NCI-H2081 (cell line): Measurements from ENCODE around the gene DCTD.

ENCODE experiments used
- DNase-seq, 2 experiments: peaks; one replicate each; lab custom pipeline; 2025; lab: John Stamatoyannopoulos, UW

DCTD gene

DNA sequence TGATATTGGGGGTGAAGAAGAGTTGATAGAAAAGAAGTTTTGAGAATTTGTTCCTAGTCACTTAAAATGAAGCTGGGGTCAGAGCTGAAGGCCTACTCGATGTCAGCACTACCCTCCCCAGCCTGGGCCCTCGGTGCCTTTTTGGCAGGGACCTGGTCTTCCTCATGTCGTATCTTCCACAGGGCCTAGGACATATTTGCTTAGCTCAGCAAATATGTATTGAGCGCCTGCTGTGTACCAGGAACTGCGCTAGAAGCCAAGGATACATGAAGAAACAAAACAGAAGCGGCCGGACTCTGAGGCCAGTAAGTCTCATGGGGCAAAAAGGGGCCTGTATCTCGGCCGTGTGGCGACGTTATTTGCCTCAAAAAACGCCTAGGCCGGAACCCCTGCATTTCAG lies 44.3 kb downstream of the DCTD start:
- DNase-seq, result no peak

DNA sequence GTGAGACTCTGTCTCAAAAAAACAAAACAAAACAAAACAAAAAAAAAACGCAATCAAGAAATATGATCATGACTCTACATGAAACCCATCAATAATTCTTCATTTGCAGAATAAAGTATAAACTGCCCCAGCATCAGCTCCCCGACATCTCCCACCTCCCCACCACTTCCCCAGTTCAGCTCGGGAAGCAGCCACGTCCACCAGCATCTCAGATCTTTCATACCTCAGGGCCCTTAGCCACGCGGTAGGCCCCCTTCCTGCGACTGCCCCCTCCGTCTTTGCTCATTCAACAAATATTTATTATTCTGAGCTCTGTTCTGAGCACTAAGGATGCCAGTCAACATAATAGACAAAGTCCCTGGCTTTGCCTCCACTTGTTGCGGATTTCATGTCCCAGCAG lies 45.6 kb downstream of the DCTD start:
- DNase-seq, result no peak

DNA sequence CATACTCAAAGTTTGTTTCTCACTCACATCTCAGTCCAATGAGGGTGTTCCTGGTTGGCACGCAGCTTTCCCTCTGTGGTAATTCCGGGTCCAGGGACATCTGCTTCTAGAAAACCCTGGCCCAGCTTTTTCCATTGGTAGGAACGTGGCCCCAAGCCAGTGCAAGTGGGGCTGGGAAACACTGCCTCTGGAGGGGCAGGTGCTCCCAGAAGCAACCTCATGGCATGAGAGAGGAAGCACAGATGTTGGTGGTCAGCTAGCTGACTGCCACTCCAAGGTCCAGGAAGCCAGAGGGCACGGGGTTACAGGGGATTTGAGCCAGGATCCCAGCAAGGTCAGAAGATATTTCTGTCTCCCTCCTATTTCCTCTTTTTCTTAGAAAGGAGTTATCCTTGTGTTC lies 47.5 kb downstream of the DCTD start:
- no peak for DNase-seq

DNA sequence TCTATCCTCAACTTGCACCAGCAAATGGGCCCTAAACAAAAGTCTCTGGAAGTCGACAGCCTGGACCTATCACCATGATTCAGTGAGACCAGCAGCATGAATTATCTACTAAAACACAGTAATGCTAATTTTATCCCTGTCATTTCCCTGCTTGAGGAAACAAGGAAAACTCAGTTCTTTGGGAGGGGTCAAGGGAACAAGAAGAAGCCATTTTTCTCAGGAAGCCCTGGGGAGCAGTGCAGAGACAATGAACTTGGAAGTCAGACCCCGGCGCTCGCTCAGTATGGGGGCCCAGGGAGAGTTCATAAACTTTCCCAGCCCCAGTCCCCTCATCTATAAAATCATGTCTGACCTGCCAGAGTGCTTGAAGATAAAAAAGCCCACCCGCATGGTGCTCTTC lies 50.4 kb downstream of the DCTD start:
- DNase-seq, result no peak

DNA sequence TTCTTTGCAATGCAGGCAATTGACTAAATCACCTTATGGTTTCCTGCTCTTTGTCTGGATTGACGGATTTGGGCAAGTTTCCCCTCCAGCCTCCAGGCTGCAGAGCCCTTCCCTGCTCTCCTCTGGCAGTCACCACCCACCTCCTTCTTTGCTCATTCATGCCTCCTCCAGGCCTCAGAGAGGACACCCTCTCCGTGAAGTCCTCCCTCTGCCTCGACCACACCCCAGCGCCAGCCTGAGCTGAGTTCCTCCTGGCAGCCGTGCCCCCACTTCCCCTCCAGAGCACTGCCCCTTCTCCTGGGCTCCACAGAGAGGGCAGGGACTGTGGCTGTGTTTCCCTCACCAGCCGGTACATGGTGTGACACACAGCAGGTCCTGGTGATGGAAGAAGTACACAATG lies 53.7 kb downstream of the DCTD start:
- DNase-seq, result peak; percentile 40 to 65

DNA sequence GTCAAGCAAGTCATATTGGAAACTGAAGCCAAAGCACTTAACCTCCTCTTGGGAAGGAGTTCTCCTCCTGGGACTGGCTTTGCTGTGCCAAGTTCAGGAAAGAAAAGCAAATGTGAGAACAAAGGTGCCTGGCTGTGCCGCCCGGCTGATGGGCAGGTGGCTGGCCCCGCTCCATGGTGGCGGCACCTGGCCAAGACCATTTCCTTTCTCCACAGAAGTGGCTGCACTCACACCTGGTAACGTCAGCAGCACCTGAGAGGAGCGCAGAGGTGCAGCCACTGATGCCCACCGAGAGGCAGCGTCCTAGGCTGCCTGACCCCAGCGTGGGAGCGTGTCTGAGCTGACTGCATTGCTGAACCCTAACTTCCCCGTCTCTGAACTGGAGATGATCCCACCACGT lies 54.3 kb downstream of the DCTD start:
- DNase-seq, result peak; percentile 86 to 93

DNA sequence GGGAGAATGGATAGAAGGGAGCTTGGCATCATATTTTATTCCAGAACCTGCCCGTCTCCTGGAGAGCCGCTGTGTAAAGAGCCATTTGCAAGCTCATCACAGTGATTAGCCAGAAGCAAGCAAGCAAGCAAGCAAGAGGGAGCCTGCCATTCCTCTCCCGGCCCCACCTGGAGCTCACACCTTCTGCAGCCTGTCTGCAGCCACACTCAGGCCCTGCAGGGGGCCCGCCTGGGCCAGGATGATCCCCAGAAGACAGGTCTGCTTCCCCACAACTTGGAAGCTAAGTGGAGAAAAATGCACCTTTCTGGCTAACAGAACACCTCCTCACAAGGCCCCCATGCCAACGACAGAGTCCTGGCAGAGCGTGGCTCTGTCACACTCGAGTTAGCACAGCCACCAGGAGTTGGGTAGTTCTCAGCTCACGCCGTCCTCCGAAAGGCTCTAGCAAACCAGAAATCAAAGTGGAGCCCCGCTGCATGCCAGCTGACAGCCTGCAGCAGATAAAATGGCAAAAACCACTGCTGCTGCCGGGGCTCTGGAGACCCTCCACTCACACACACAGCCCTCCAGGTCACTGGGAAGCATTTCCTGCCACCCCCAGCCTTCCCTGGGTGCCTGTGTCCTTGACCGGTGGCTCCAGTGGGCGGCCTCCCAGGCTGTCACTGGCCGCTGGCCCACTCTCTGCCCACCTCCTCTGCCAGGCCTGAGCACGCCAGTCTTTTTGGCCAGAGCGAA lies 54.9 kb downstream of the DCTD start:
- DNase-seq, result peak; percentile 43 to 80

DNA sequence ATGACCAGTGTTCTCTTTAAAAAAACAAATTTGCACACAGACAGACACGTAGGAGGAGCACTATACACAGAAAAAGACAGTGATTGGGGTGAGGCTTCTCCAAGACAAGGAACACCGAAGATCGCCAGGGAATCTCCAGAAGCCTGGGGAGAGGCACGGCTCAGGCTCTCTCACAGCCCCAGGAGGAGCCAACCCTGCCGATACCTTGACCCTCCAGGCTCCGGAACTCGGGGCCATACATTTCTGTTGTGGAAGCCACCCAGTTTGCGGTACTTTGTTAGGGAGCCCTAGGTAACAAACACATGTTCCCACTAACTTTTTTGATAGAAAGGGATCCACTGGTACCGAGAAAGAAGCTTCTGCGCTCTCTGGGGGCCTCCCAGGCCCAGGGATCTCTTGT lies 55.8 kb downstream of the DCTD start:
- DNase-seq, result no peak

DNA sequence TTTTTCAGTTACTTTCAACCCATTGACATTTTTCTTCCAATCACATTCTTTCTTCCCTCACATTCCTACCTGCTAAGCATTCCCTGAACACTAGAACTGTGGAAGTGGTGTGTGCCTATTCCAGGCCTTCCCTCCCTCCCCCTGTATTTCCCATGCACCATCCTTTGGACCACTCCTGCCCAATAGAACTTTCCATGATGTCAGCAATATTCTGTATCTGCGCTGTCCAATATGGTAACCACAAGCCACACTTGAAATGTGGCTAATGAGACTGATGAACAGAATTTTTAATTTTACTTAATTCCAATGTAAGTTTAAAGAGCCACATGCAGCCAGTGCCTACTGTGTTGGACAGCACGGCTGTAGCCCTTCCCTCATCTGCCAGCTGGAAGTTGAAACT lies 57.5 kb downstream of the DCTD start:
- no peak for DNase-seq

DNA sequence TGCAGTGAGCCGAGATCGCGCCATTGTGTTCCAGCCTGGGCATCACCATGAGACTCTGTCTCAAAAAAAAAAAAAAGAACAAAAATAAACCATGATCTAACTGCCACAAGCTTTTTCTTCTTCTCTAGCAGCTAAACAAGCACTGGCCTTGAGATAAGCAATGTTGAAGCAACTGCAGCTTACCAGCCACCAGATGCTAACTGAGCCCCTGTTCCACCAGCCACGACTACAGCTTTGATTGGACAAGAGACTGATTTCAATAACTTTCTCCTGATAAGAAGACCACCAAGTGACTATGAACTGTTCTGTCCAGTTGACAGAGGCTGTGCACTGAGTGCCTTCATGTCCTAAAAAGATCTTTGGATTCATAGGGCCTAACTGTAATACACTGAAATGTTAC lies 58.5 kb downstream of the DCTD start:
- no peak for DNase-seq

DNA sequence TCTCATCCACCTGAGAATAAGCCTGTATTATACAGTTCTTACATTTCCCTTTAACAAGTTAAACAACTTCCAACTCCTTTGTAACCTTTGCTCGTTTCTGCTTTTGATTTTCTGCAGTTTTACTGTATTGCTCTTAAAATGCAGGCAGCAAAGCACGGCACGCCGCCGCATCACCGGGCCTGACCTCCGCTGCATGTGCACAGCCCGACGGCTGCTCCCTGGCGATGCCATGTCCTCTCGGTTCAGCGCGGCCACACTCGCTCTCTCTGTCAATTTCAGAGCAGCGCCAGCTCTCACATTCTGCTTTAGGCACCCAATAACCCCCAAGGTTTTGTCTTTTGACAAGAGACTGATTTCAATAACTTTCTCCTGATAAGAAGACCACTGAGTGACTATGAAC lies 60.3 kb downstream of the DCTD start:
- DNase-seq, result no peak

DNA sequence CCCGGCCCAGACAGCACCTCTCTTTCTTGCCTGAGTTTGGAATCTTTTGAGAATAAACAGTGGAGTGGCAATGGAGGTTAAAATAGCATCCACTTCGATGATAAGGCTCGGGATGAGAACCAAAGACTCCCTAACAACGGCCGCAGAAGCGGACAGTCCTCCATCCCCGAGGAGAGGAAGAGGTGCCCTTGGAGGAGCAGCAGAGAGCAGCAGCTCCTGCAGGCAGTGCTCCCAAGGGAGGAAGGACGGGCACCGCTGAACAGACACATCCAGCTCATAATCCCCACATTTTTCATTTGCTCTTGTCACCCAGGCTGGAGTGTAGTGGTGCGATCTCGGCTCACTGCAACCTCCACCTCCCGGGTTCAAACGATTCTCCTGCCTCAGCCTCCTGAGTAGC lies 61.3 kb downstream of the DCTD start:
- no peak for DNase-seq

DNA sequence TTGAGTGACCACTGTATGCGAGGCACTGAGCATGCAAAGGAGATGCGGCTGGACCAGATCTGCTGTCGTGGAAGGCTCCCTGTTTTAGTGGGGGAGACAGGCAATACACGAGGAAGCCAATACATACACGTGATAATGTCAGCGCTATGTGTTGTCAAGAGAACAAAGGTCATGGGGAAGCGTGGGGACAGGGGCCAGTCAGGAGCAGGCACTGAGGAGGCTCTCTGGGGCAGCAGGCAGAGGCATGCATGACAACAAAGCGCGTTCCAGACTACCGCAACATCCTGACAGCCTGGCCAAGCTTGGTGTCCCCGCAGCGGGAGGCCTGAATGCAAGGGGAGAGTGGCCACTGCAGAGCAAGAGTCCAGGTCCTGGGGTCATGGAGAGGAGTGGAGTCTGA lies 61.9 kb downstream of the DCTD start:
- DNase-seq, result no peak

DNA sequence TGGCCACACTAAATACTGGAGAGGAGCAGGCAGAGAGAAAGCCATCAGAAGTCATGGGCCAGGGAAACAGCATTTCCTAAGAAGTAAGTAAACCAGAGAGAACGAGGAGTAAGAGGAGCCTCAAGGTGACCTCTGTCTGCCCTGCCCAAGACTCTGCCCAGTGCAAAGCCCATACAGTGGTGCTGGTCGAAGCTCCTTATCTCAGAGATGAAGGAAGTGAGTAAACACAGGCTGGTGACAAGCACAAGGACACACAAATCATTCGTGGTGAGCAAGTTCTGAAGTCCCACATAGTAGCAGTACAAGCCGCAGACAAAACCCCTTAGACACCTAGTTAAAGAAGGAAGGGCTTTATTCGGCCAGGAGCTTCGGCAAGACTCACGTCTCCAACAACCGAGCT lies 62.7 kb downstream of the DCTD start:
- no peak for DNase-seq

DNA sequence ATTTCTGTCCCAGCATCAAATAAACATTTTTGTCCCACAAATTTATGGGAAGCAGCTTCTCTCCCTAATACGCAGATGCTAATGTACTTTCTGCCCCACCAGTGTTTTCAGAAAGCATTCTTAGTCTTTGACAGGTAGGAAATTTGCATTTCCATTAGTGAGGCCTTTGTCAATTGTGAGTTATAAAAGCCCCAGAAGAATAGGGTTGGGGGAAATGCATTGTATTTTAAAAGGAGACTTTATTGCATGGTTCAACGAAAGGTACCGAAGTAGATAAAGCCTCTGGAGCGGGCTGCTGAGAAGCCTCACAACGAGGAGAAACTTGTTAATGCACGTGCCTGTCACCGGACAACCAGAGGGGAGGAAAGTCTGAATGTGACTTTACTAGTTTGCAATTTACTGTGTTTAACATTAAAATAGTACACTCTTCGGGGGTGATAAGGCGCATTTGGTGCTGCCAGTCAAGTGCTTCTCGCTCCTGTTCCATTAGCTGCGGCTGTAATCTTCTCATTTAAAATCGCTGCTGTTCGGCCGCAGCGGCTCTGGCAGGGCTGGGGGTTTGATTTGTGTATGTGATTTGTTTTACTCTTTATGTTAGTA lies 63.4 kb downstream of the DCTD start:
- DNase-seq, result no peak

DNA sequence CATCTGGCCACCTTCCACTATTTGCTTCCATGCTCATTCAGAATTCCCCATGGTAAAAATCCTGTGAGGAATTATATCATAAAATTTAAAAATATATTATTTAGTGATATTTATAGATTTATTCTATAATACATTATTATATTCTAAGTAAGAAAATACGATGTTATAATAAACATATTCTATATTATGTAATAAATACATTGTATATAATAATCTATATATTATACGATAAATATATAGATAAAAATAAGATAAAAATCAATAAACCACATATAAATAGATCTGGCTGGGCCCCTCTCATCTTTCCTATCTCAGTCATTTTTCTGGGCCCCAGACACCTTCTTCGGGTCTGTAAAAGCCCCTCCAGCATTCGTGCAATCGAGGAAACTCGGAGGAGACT lies 68.5 kb downstream of the DCTD start:
- no peak for DNase-seq

DNA sequence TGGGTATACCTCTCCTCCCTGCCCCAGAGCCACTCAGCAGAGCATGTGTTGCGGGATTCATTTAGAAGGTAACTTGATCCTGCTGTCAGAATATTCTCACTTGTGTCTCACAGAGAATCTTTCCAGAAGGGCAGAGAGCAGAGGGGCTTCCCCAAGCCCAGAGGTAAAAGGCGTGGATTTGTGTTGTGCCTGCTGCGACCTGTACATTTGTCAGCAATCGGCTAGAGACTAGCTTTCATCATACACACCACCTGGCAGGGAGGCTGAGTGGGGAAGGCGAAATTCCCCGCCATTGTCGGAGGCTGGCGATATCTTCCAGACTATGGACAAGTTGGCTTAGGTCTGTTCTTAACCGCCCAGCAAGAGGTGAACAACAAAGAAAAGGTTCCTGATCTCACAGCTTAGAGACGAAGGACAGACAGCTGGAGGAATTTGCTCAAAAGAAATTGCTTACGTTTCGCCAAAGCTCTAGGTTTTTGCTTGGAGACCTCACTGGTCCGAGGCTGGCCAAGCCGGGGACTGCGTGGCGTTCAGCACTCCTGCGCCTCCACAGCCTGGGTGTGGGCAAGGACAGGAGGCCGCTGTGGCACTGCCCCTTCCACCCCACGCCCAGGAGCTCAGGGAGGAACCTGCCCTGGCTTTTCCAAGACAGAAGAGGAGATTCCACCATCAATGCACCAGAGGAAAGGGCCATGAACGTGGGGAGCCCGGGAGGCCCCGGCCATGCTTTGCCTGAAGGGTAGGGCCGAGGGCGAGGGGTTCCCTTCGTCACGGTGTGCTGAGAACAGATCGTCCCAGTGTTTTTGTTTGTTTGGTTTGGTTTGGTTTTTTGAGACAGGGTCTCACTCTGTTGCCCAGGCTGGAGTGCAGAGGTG lies 69.4 kb downstream of the DCTD start:
- no peak for DNase-seq

DNA sequence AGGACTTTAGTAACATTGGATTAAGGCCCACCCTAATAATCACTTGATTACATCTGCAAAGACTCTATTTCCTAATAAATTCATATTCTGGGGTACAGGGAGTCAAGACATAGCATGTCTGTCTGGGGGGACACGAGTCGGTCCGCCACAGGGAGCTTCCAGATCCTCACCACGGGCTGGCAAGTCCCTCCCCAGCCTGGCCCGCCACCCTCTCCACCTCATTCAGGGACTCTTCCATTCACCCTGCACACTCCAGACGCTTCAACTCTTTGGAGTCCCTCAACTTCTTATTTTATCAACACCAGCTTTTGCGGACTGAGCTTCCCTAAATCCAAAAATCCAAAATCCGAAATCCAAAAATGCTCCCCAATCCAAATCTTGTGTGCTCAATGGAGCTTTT lies 71.2 kb downstream of the DCTD start:
- no peak for DNase-seq

DNA sequence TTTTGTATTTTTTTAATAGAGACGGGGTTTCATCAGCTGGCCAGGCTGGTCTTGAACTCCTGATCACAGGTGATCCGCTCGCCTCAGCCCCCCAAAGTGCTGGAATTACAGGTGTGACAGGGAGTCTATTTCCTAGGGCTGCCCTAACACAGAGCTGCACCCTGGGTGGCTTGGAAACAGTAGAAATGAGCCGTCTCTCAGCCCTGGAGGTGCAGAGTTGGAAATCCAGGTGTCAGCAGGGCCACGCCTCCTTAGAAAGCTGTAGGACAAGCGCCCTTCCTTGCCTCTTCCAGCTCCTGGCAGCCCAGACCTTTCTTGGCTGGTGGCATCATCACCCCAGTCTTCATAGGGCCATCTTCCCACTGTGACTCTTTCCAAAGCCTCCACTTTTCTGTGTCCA lies 71.6 kb downstream of the DCTD start:
- no peak for DNase-seq

DNA sequence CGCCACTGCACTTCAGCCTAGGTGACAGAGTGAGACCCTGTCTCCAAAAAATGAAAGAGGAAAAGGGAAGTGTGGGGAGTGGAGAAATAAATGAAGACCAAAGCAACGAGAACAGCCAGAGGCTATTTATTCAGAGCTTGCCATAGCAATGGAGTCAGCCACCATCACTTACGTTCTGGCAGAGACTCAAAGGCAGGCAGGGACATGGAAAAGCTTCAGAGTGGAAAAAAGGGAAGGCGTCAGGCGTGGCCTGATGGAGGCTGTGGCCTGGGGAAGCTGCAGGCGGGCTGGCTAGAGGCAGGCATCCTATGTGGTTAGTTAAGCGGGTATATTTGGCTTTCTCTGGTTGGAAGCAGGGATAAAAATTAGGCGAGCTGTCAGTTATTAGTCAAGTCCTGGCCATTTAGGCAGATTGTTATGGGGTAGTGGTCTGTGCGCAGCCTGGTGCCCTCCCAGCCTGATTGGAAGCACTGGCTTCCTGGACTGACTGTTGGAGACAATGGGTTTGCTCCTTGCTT lies 73.3 kb downstream of the DCTD start:
- peak; percentile 25 to 51 for DNase-seq

DNA sequence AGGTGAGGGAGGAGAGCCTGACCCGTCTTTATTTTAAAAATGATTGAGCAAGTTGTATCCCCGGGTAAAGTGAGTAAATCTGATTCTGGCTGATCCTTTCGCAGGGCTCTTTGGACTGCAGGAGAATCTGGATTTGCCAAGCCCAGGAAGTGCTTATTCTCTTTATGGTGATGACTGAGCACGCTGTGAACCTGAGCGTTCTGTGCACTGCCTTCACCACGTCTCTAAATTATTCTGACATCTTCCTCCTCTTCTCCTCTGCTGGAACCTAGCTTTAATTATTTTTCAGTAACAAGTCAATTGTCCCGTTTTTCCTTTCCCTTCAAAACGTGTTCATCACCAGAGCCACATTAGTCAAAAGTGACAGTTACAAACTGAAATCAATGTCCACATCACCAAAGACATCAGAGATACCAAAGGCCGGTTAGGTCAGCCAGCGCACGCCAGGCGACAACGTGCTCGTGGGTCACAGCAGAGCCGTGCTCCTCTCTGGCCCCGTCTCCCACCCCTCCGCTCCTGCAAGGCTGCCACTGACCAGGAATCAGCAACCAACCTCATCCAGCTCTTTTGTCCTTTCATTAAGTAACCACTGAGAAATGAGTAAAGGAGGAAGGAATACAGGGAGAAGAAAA lies 74.3 kb downstream of the DCTD start:
- DNase-seq, result no peak

DNA sequence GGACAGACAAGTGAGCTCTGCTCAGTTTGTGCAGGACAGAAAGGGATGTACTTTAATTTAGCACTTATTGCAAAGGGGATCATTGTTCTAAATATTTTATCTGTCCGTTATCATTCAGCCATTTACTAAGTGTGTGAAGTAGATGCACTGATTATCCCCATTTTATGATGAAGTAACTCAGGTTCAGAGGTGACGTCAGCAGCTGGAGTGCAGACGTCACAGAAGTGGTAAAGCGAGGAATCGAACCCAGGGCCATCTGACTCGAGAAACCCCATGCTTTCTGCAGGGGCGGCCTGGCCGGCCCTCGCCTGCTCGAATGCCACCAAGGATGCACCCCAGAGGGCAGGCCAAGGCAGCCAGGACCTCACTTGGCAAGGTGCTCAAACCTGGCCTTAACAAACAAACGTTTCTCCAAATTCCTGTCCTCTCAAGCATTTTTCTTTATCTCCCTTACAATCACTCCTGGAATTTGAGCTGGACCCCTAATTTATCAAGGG lies 75.0 kb downstream of the DCTD start:
- no peak for DNase-seq
